ENCODE results near the gene MAP2. TPM values are rescaled to one million over a fixed set of nuclear protein-coding genes. Genes with fewer than 3 reads are reported as not detected.

MAP2 gene
- total RNA-seq, 2 experiments from 2014 or later, result 0.10 TPM; not detected in 1

DNA sequence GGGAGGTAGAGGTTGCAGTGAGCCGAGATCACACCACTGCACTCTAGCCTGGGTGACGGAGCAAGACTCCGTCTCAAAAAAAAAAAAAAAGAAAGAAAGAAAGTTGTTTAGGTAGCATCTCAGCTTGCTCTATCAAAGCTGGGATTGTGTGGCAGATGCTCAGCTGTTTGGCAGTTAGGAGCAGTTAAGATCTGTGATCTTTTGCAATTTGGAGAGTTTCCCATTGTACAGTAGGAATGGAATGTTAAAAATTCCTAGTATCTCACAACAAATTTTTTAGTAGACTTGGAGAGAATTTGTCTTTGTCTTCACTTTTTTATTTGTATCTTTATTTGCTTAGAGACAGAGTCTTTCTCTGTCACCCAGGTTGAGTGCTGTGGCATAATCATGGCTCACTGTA lies 224.9 kb downstream of the MAP2 start:
- Histone ChIP-seq H2AFZ (ENCODE audit: low read length) (no peak overlapping the region), H3K9me3 (ENCODE audit: low read length) (no peaks in the 10 kb centered on the region), H3K27ac (ENCODE audit: low read depth, low read length, poor library complexity, severe bottlenecking) (no peak overlapping the region), H4K20me1 (ENCODE audit: insufficient read depth, low read length) (no peaks in the 10 kb centered on the region), H3K4me2 (ENCODE audit: low read length) (no peak overlapping the region), H3K4me3 (ENCODE audit: low read depth, low read length, poor library complexity, severe bottlenecking) (no peak overlapping the region), H3K4me1 (ENCODE audit: insufficient read depth, low read length, poor library complexity, severe bottlenecking) (no peaks in the 10 kb centered on the region), H3K9me2 (ENCODE audit: insufficient read depth, low read length) (no peaks in the 10 kb centered on the region), H3K36me3 (ENCODE audit: insufficient read depth, low read length) (no peaks in the 10 kb centered on the region), H3K79me2 (ENCODE audit: insufficient read depth, low read depth, low read length) (no peaks in the 10 kb centered on the region)
- ChIA-PET CTCF (ENCODE audit: unreplicated experiment) (no interaction called here), POLR2A (interaction anchor here (0.7 kb wide), 1 partner anchor 1148 kb away, joined by 5 read pairs; no protein-coding TSS in a partner anchor)
- no TSS peak for BruUV-seq (replicated peaks)
- TF ChIP-seq, protein P1, sequence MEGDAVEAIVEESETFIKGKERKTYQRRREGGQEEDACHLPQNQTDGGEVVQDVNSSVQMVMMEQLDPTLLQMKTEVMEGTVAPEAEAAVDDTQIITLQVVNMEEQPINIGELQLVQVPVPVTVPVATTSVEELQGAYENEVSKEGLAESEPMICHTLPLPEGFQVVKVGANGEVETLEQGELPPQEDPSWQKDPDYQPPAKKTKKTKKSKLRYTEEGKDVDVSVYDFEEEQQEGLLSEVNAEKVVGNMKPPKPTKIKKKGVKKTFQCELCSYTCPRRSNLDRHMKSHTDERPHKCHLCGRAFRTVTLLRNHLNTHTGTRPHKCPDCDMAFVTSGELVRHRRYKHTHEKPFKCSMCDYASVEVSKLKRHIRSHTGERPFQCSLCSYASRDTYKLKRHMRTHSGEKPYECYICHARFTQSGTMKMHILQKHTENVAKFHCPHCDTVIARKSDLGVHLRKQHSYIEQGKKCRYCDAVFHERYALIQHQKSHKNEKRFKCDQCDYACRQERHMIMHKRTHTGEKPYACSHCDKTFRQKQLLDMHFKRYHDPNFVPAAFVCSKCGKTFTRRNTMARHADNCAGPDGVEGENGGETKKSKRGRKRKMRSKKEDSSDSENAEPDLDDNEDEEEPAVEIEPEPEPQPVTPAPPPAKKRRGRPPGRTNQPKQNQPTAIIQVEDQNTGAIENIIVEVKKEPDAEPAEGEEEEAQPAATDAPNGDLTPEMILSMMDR (conservative IDR thresholded peaks at IDR 0.05; ENCODE audit: low read length), result no peak
- TF ChIP-seq EZH2phosphoT487 (IDR thresholded peaks at IDR 0.05; ENCODE audit: borderline replicate concordance, low read depth, low read length), result no peak
- DNase-seq (ENCODE audit: low spot score), result no peak
- intact Hi-C loops (cut with micrococcal nuclease; ENCODE audit: unreplicated experiment), result no loop called here

DNA sequence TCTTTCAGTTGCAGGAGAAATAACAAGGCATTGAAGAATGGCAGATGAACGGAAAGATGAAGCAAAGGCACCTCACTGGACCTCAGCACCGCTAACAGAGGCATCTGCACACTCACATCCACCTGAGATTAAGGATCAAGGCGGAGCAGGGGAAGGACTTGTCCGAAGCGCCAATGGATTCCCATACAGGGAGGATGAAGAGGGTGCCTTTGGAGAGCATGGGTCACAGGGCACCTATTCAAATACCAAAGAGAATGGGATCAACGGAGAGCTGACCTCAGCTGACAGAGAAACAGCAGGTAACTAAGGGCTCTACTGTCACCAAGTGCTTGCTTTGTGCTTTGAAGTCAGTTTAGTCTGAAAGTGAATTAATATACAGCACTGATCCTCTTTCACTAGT lies 229.3 kb downstream of the MAP2 start:
- Histone ChIP-seq H3K36me3 (ENCODE audit: insufficient read depth, low read length) (no peaks in the 10 kb centered on the region), H3K27ac (ENCODE audit: low read depth, low read length, poor library complexity, severe bottlenecking) (no peak overlapping the region), H3K4me2 (ENCODE audit: low read length) (no peak overlapping the region), H3K4me1 (ENCODE audit: insufficient read depth, low read length, poor library complexity, severe bottlenecking) (no peaks in the 10 kb centered on the region), H3K4me3 (ENCODE audit: low read depth, low read length, poor library complexity, severe bottlenecking) (no peak overlapping the region), H2AFZ (ENCODE audit: low read length) (no peak overlapping the region), H3K79me2 (ENCODE audit: insufficient read depth, low read depth, low read length) (no peaks in the 10 kb centered on the region), H4K20me1 (ENCODE audit: insufficient read depth, low read length) (no peaks in the 10 kb centered on the region), H3K9me3 (ENCODE audit: low read length) (no peaks in the 10 kb centered on the region), H3K9me2 (ENCODE audit: insufficient read depth, low read length) (no peaks in the 10 kb centered on the region)
- intact Hi-C loops (cut with micrococcal nuclease; ENCODE audit: unreplicated experiment), result no loop called here
- POLR2A ChIA-PET, result interaction anchor here (0.6 kb wide), 1 partner anchor 992 kb away, joined by 4 read pairs; no protein-coding TSS in a partner anchor
- CTCF ChIA-PET (ENCODE audit: unreplicated experiment), result no interaction called here
- no peak for DNase-seq (ENCODE audit: low spot score)
- BruUV-seq (replicated peaks), result no TSS peak
- TF ChIP-seq EZH2phosphoT487 (IDR thresholded peaks at IDR 0.05; ENCODE audit: borderline replicate concordance, low read depth, low read length), result no peak
- TF ChIP-seq, protein P1 (conservative IDR thresholded peaks at IDR 0.05; ENCODE audit: low read length), result no peak

DNA sequence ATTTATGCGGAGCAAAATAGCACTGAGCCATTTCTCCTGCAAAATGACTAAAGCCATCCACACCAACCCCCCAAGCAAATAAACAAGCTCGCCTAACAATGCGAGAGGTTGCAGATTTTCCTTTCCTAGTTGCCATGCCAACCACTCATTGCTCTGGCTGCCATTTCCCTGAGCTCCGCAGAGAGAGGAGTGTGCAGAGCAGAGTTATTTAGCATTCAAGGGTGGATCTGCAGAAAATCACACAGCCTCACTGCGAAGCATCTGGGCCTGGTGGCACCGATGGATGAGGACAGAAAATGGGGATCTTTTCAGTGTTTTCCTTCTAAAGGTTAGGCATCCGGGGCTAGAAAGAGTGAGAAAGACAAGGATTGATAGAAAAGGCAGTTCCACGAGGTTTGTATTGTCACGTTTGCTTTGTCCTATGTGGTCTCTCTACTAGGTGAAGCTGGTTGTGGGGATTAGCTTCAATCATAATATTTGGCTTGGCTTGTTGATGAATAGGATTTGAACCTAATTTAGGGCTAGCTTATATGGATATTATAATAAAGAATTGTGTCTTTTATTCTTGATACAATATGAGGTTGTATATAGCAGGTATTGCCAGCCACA lies 237.5 kb downstream of the MAP2 start:
- intact Hi-C loops (cut with micrococcal nuclease; ENCODE audit: unreplicated experiment), result no loop called here
- H3K36me3 ChIP-seq (ENCODE audit: insufficient read depth, low read length), result no peaks in the 10 kb centered on the region
- H3K9me2 ChIP-seq (ENCODE audit: insufficient read depth, low read length), result no peaks in the 10 kb centered on the region
- no peak overlapping the region for H3K4me2 ChIP-seq (ENCODE audit: low read length)
- H3K79me2 ChIP-seq (ENCODE audit: insufficient read depth, low read depth, low read length), result no peaks in the 10 kb centered on the region
- no peak overlapping the region for H3K27ac ChIP-seq (ENCODE audit: low read depth, low read length, poor library complexity, severe bottlenecking)
- TF ChIP-seq, protein P1 (conservative IDR thresholded peaks at IDR 0.05; ENCODE audit: low read length), result no peak
- TF ChIP-seq EZH2phosphoT487 (IDR thresholded peaks at IDR 0.05; ENCODE audit: borderline replicate concordance, low read depth, low read length), result no peak
- no TSS peak for BruUV-seq (replicated peaks)
- no peak overlapping the region for H3K4me3 ChIP-seq (ENCODE audit: low read depth, low read length, poor library complexity, severe bottlenecking)
- H3K4me1 ChIP-seq (ENCODE audit: insufficient read depth, low read length, poor library complexity, severe bottlenecking), result no peaks in the 10 kb centered on the region
- POLR2A ChIA-PET, result interaction anchor here (0.9 kb wide), 1 partner anchor 9 kb away, joined by 3 read pairs; no protein-coding TSS in a partner anchor
- DNase-seq (ENCODE audit: low spot score), result no peak
- CTCF ChIA-PET (ENCODE audit: unreplicated experiment), result no interaction called here
- H3K9me3 ChIP-seq (ENCODE audit: low read length), result no peaks in the 10 kb centered on the region
- H4K20me1 ChIP-seq (ENCODE audit: insufficient read depth, low read length), result no peaks in the 10 kb centered on the region
- H2AFZ ChIP-seq (ENCODE audit: low read length), result no peak overlapping the region

All from OCI-LY7 (cell line).